ENCODE data around the gene ABTB2. TPM values are rescaled to one million over a fixed set of nuclear protein-coding genes. Genes with fewer than 3 reads are reported as not detected.

Gene ABTB2
- total RNA-seq, 1 donor = 5.1 TPM

DNA sequence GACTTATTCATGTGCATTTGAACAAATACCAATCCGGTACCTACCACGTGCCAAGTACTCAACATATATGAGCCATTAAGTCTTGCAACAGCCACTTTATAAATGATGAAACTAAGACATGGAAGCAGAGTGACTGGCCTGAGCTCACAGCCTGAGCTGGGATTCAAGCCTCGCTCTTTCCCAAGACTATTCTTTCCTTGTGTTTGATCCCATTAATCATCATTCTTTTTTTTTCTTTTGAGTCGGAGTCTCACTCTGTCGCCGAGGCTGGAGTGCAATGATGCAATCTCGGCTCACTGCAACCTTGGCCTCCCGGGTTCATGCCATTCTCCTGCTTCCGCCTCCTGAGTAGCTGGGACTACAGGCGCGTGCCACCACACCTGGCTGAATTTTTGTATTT, 119.3 kb downstream of the ABTB2 start:
- no peak for DNase-seq (ENCODE audit: insufficient read length, low spot score, missing footprints)
- no peak overlapping the region for H3K4me3 ChIP-seq (ENCODE audit: insufficient read depth, low read length)
- peaks cover 12% of the 10 kb centered on the region for H3K4me1 ChIP-seq (ENCODE audit: insufficient read depth, low read length)
- no peaks in the 10 kb centered on the region for H3K27me3 ChIP-seq (ENCODE audit: insufficient read depth, low read length)
- TF ChIP-seq, protein P1, sequence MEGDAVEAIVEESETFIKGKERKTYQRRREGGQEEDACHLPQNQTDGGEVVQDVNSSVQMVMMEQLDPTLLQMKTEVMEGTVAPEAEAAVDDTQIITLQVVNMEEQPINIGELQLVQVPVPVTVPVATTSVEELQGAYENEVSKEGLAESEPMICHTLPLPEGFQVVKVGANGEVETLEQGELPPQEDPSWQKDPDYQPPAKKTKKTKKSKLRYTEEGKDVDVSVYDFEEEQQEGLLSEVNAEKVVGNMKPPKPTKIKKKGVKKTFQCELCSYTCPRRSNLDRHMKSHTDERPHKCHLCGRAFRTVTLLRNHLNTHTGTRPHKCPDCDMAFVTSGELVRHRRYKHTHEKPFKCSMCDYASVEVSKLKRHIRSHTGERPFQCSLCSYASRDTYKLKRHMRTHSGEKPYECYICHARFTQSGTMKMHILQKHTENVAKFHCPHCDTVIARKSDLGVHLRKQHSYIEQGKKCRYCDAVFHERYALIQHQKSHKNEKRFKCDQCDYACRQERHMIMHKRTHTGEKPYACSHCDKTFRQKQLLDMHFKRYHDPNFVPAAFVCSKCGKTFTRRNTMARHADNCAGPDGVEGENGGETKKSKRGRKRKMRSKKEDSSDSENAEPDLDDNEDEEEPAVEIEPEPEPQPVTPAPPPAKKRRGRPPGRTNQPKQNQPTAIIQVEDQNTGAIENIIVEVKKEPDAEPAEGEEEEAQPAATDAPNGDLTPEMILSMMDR (IDR thresholded peaks at IDR 0.05; ENCODE audit: extremely low read depth, low read depth, low read length) = no peak
- no peak overlapping the region for H3K4me2 ChIP-seq (ENCODE audit: insufficient read depth, low read length)
- H4K20me1 ChIP-seq (ENCODE audit: insufficient read depth, low read length) = peaks cover 3% of the 10 kb centered on the region
- H3K27ac ChIP-seq (ENCODE audit: low read depth, low read length) = no peak overlapping the region
- H3K36me3 ChIP-seq (ENCODE audit: insufficient read depth, low read length) = no peaks in the 10 kb centered on the region
- H2AFZ ChIP-seq (ENCODE audit: low read length) = no peak overlapping the region
- H3K79me2 ChIP-seq (ENCODE audit: insufficient read depth, low read length) = no peaks in the 10 kb centered on the region
- H3K9me3 ChIP-seq (ENCODE audit: low read depth, low read length) = no peaks in the 10 kb centered on the region

DNA sequence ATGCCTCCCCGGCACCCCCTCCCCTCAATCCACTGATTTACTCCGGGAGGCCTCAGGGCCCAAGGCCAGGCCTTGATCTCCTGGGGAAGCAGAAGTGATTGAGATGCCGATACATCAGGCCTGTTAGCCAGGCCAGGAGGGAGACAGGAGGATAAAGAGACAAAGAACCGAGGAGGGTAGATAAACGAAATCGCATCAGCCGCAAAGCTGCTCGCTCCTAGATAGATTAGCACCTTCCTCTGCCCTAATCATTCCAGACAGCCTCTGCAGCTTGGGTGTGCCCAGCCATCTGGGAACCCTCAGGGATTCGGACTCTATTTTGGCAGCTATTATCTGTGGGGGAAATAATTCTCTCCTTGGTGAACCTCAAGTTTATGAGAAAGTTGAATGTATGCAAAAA, 121.2 kb downstream of the ABTB2 start:
- Histone ChIP-seq H3K4me1 (ENCODE audit: insufficient read depth, low read length) (peaks cover 4% of the 10 kb centered on the region), H2AFZ (ENCODE audit: low read length) (no peak overlapping the region), H3K36me3 (ENCODE audit: insufficient read depth, low read length) (no peaks in the 10 kb centered on the region), H3K27ac (ENCODE audit: low read depth, low read length) (no peak overlapping the region), H4K20me1 (ENCODE audit: insufficient read depth, low read length) (no peaks in the 10 kb centered on the region), H3K79me2 (ENCODE audit: insufficient read depth, low read length) (no peaks in the 10 kb centered on the region), H3K27me3 (ENCODE audit: insufficient read depth, low read length) (no peaks in the 10 kb centered on the region), H3K4me3 (ENCODE audit: insufficient read depth, low read length) (no peak overlapping the region), H3K4me2 (ENCODE audit: insufficient read depth, low read length) (no peak overlapping the region), H3K9me3 (ENCODE audit: low read depth, low read length) (no peaks in the 10 kb centered on the region)
- DNase-seq (ENCODE audit: insufficient read length, low spot score, missing footprints) = no peak
- TF ChIP-seq, protein P1 (IDR thresholded peaks at IDR 0.05; ENCODE audit: extremely low read depth, low read depth, low read length) = no peak

DNA sequence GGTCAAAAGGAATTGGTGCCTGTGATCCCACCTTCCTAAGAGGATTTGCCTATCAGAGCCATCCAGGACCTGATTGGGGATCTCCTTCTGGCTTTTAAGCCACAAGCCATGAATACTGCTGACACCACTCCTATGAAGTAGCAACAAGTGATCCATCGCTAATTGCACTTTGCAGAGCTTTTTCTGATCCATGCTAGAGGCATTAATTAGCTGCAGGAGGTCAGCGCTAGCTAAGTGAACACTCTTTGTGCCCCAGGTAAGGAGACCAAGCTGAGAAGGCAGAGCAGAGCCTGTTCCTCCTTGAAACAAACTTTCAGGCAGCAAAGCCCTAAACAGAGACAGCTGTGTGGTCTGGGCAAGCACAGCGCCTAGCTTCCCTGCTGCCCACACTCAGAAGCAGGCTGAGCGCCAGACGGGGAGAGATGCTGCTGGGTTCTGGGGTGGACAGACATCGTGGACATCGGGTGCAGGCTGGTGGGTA, 122.2 kb downstream of the ABTB2 start:
- no peak for DNase-seq (ENCODE audit: insufficient read length, low spot score, missing footprints)
- peaks cover 4% of the 10 kb centered on the region for H3K4me1 ChIP-seq (ENCODE audit: insufficient read depth, low read length)
- H3K4me2 ChIP-seq (ENCODE audit: insufficient read depth, low read length) = no peak overlapping the region
- no peak overlapping the region for H2AFZ ChIP-seq (ENCODE audit: low read length)
- H3K27me3 ChIP-seq (ENCODE audit: insufficient read depth, low read length) = no peaks in the 10 kb centered on the region
- no peak overlapping the region for H3K4me3 ChIP-seq (ENCODE audit: insufficient read depth, low read length)
- H3K27ac ChIP-seq (ENCODE audit: low read depth, low read length) = no peak overlapping the region
- no peaks in the 10 kb centered on the region for H3K36me3 ChIP-seq (ENCODE audit: insufficient read depth, low read length)
- no peaks in the 10 kb centered on the region for H3K9me3 ChIP-seq (ENCODE audit: low read depth, low read length)
- no peaks in the 10 kb centered on the region for H3K79me2 ChIP-seq (ENCODE audit: insufficient read depth, low read length)
- no peaks in the 10 kb centered on the region for H4K20me1 ChIP-seq (ENCODE audit: insufficient read depth, low read length)
- TF ChIP-seq, protein P1 (IDR thresholded peaks at IDR 0.05; ENCODE audit: extremely low read depth, low read depth, low read length) = no peak

DNA sequence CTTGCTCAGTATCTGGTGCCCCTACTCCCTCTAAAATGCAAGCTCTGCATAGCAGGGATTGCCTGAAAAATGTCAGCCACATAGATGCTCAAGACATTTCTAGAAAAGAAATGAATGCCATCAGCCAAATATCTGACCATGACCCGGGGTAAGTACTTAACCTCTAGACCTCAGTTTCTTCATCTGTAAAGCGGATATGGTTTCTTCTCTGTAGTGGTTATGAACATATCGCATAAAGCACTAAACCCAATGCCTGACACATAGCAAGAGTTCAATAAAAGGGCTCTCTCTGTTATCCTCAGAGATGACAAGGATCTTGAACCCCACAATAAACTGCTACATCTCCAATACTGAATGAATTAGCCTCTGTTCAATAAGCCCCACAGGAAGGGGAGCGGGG, 122.6 kb downstream of the ABTB2 start:
- H3K4me1 ChIP-seq (ENCODE audit: insufficient read depth, low read length) = peaks cover 4% of the 10 kb centered on the region
- no peak overlapping the region for H3K27ac ChIP-seq (ENCODE audit: low read depth, low read length)
- H3K27me3 ChIP-seq (ENCODE audit: insufficient read depth, low read length) = no peaks in the 10 kb centered on the region
- H3K9me3 ChIP-seq (ENCODE audit: low read depth, low read length) = no peaks in the 10 kb centered on the region
- H3K4me2 ChIP-seq (ENCODE audit: insufficient read depth, low read length) = no peak overlapping the region
- TF ChIP-seq, protein P1 (IDR thresholded peaks at IDR 0.05; ENCODE audit: extremely low read depth, low read depth, low read length) = no peak
- no peaks in the 10 kb centered on the region for H4K20me1 ChIP-seq (ENCODE audit: insufficient read depth, low read length)
- no peaks in the 10 kb centered on the region for H3K36me3 ChIP-seq (ENCODE audit: insufficient read depth, low read length)
- no peak for DNase-seq (ENCODE audit: insufficient read length, low spot score, missing footprints)
- no peak overlapping the region for H3K4me3 ChIP-seq (ENCODE audit: insufficient read depth, low read length)
- H3K79me2 ChIP-seq (ENCODE audit: insufficient read depth, low read length) = no peaks in the 10 kb centered on the region
- no peak overlapping the region for H2AFZ ChIP-seq (ENCODE audit: low read length)

Measured in osteoblast (primary cell).